Brain pericyte (primary cell): Measurements from ENCODE around the gene SLBP.

Source experiments
- DNase-seq: peaks from one replicate; pipeline ENCODE4 v3.0.0-alpha.2; 2012; ENCODE audit warnings: low read depth, low spot score

Gene SLBP

DNA sequence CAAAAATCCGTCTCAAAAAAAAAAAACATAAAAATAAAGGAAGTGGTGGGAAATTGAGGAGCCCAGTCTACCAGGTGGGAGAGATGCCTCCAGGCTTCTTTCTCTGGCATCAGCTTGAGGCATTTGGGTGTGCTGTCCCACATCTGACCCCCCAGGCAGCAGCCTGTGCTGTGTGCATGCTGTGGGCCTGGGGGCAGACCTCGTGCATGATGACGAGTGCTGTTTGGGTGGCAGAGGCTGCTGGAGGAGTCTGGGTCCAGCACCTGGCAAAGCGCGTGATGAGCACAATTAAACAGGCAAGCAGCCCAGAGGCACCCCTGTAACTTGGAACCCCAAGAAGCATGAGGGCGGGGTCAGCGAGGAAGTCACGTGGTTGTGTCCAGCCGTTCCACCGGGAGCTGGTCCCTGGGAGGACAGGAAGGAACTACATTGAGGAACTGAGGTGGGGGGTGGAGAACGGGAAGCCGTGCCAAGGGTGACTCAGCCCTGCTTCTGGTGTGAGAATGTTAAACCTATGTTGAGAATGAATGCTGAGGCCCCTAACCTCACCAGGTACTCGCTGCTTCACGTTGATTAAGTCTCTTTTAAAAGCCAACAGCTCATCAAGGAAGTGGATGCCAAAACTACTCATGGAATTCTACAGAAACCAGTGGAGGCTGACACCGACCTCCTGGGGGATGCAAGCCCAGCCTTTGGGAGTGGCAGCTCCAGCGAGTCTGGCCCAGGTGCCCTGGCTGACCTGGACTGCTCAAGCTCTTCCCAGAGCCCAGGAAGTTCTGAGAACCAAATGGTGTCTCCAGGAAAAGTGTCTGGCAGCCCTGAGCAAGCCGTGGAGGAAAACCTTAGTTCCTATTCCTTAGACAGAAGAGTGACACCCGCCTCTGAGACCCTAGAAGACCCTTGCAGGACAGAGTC lies 15.3 kb upstream of the SLBP start:
- DNase-seq, result no peak

DNA sequence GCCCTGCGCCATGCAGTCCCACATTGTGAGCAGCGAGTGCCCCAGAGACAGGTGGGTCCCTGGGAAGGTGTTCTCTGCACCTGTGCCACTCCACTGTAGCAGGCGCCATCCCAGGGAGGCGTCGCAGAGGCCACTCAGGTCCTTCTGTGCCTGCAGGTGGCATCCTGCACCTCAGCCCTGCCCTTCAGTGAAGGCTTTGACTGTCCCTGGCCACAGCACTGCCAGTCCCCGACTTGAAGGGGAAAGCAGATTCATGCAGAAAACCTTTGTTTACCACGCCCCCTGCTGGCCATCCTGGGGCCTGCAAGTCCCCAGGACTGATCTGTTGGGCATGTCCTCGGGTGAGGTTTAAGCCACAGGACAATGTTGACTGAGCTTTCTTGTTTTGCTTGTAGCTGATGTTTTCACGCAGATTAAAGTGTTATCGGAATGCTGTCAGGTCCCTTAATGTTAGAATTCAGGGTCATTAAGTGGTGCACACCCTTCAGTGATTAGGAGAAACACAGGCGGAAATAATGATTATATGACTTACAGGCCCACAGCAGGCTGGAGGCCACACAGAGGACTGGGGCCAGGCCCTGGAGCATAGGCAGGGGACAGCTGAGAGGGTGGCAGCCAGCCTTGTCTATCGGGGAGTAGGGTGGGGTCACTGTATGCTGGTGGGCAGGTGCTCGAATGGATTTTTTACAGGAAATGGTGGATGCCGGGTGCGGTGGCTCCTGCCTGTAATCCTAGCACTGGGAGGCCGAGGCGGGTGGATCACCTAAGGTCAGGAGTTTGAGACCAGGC lies 14.2 kb upstream of the SLBP start:
- DNase-seq, result peak; percentile 52

DNA sequence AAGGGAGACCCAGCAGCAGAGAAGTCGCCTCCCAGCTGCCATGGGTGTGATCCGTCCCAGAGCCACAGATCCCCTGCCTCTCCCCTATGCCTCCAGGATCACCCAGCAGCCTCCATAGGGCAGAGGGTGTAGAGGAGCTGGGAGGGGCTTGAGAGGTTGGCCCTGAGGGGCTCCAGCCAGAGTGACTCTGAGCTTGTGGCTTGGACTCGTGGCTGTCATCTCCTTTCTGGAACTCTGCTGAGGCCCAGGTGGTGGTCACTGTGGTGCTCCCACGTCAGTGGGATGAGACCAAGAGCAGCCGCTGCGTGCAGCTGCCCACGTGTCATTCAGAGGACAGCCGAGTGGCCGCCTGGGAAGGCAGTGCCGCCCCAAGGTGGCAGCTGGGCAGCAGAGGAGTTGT lies 13.4 kb upstream of the SLBP start:
- no peak for DNase-seq

DNA sequence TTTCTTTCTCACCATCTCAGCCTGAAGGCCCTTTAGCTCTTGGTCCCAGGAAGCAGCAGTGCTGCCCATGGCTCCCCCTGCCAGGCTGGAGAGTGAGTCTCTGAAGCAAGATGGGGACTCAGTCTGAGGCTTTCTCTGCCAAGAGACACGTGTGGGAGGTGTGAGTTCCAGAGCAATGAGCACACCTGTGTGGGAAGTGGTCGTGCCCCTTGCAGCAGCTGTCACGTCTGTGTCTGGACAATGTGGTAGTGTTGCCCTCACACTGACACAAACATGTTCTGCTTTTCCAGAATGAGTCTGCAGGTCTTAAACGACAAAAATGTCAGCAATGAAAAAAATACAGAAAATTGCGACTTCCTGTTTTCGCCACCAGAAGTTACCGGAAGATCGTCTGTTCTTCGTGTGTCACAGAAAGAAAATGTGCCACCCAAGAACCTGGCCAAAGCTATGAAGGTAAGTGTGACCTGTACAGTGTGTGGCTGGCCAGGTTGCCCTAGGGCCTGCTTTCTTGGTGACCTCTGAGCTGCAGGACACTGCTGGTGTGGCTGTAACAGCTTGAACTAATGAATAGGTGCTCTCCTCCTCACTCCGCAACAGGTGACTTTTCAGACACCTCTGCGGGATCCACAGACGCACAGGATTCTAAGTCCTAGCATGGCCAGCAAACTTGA lies 11.1 kb upstream of the SLBP start:
- DNase-seq, result no peak

DNA sequence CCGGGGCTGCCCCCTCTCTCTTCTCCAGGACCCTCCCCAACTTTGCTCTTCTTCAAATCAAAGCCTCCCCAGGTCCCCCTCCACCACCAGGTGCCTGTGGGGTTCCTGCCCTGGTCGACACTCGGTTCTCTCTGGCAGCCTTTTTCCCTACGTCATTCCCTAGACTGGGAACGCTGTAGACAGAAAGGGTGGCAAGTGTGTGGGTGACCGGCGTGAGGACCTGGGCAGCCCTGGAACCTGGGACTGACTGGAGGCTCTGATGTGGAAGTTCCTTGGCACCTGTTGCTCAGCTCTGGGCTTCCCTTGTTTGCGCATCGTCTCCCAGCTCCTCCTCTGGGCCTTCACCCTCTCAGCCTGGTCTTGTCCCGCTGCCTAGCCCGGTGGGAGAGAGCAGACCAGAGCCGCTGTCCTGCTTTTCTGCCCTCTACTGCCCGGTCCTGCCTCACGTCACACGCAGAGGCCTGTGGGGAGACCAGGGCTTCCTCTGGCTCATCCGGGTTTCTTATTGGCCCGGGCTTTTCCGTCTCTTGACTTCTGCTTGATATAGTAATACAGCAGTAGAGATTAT lies 10.5 kb upstream of the SLBP start:
- no peak for DNase-seq

DNA sequence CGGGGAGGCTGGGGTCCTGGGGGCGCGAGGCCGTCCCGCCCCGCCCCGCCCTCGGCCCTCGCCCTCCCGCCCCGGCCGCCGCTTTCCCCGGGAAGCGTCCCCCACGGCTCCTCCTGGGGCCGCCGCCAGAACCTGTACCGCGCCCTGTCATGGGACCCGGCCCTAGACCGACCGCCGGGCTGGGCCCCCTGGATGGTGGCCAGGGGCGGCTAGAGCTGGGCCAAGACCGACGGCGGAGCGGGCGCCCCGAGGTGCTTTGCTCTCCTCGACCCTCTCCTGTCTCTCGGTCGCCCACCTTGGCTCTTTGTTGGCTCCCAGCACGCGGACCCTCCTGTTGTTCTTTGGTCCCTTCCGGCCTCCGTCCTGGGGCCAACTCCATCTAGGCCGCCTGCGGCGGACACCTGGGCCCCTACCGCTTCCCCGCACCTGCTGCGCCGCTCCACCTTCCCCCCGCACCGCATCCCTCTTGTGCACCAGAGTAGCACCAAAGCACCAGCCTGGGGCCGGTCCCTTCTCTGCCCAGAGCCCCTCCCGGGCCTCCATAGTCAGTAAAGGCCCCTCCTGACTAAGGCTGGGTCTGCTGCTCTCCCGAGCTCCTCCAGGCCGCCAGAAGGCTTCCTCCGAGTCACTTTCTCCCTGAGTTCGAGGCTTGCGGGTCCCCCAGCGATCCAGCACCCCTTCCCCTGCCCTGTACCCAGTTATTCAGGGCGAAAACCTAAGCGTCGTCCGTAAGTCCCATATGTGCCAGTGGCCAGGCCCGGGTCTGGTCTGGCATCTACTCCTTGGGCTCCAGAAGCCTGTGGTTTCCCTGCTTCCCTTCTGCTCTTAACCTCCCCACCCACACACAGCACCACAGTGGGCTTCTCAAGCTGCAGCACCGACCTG lies 9.8 kb upstream of the SLBP start:
- DNase-seq, result no peak

DNA sequence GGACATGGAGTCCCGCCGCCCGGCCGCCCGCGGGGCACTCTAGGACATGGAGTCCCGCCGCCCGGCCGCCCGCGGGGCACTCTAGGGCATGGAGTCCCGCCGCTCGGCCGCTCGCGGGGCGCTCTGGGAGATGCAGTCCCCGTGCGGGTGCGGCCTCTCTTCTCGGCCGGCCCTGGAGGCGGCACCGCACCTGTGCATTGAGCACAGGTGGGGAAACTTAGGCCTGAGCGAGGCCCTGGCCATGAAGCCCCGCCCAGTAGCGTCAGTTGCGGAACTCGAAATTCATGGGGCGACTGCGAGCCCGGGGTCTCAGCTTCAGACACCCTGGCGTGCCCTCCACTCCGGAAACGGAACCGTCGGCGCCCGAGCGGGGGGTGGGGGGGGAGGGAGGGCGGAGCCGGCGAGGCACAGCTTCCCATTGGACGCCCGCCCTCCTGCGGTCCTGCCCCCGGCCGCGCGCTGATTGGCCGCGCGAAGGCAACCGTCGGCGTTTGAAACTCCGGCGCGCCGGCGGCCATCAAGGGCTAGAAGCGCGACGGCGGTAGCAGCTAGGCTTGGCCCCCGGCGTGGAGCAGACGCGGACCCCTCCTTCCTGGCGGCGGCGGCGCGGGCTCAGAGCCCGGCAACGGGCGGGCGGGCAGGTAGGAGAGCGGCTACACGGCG lies 9.0 kb upstream of the SLBP start, which contains the start of the genes TACC3 and TMEM129:
TACC3 (plus strand) TSS at position 519 of the 663 bp plus-strand sequence. CDS start 1,901 bp downstream, outside the sequence.
TMEM129 (minus strand) TSS at position 321 of the 663 bp plus-strand sequence. CDS start 486 bp downstream, outside the sequence.
- DNase-seq, result peak; percentile 73

DNA sequence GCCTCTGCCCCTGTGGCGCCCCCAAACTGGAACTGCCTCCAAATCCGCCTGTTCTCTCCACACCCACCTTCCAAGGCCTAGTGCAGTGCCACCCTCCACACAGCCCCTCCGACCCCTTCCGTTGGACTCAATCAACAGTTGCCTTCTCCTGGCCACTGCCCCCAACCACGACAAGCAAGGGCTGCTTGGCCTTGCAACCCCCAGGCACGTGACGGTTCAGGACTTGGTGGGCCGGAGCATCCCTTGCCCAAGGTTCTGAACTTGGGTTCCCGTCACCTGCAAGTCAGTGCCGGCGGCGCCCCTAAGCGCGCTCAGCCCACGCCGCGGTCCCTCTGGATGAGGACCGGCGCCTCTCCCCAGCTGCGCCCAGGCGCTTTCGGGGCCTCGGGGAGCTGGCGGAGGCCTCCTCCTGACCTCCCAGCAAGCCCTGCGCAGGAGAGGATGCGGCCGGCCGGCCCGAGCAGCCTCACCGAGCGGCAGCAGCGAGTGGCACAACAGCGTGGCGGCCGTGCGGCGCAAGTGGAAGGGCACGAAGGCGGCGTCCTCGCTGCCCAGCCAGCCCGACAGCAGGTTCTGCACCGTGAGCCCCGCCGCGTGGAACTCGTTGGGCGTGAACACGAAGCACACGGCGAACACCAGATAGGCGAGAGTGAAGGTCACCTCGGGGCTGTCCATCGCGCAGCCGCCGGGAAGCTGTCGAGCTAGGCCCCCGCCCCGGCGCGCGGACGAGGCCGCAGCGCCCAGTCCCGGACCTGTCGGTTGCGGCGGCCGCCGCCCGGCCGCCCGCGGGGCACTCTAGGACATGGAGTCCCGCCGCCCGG lies 8.3 kb upstream of the SLBP start:
- DNase-seq, result no peak

DNA sequence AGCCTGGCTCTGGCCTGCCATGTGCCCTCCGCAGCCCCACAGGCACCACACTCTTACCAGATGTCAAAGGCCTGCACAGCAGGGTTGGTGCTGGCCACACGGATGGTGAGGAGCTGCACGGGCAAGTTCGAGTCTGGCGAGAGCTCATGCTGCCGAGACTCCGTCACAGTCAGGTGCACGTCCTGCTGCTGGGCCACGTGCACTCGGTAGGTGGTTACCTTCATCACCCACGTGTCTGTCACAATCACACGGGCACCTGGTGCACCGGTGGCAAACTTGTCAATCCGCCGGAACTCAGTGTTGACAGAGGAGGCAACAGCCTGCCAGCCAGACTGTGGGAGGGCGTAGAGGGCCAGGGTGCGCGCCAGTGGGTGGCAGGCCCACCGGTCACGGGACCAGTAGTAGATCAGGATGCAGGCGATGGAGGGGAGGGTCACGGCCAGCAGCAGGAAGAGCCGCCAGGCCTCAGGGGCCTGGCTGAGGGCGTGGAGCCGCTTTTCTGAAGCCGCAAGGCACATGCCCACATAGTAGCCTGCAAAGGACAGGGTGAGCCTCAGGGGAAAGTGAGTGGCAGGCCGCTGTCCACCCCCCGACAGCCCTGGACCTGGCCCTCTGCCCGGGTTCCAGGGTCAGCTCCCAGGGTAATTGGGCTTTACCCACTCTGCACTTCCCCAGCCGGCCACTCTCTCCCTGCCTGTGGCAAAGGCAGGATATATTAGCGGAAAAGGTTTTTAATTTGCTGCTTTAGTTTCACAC lies 6.2 kb upstream of the SLBP start:
- DNase-seq, result no peak

DNA sequence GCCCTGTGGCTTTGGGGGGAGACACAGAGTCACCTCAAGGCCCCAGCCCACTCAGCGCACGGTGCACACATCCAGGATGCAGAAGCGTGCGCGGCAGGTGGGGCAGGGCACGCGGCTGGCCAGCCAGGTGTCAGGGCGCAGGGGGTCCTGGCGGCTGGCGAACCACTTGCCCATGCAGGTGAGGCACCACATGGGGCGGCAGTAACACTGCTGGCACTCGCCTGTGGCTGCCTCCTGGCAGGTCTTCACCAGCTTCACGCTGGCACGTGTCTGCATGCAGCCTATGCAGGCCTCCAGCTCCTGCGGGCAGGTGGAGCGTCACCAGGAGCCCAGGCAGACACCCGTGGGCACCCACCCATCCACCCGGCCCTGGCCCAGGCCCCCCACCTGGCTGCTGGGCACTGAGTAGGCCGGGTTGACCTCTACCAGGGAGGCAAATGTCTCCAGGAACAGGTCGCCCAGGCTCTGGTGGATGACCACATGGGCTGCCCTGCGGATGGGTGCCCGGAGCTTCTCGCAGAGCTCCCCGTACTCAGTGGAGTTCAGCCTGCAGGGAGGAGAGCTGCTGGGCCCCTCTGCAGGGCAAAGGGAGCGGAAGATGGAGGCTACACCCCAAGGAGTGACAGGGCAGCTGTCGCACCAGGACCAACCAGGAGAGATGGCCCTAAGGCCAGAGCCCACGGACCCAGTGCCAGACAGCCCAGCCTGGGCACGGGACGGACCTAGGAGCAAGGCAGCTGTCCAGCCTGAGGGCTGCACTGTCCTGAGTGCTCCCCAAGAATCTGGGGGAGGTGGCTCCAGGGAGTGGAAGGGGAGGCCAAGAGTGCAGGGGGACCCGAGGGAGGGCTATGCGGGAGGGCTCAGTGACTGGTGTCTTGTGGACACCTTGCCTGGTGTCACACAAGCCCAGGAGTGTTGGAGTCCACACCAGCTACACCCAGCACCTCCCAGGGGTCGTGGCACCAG lies 5.3 kb upstream of the SLBP start:
- no peak for DNase-seq

DNA sequence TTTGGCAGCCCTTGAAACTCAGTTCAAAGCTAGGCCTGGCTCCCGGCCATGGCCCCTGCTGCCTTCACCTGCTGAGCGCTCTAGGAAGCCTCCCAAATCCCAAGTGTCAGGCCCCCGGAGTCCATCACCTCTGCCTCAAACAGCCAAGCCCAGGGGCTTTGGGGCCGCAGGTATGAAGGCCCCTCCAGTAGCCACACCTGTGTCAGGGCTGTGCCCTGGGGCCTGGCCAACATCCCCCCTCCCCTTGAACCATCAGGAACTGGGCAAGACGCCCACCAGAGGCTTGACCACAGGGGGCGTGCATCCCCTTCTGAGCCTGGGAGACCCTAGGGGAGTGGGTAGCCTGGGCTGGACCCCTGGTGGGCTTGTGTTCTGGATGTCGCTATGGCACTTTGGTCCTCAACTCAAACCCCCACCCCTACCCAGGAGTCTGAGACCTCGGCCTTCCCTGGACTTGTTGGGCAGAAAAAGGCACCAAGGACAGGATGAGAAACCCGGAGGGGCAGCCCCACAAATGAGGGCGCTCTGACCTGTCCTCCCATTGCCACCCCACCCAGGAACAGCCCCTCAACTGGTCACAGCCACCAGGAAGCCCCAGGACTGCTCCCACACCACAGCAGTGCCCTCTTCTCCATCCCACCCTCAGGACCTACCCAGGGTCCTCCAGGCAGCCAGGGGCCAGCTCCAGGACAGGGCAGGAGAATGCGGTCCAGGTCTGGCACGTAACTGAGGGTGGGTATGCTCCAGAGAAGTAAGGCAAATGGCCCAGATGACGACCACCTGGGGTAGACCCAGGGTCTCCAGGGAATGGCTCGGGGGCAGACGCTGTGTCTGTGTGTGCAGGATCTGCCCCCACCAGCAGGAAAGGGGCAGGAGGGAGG lies 4.2 kb upstream of the SLBP start:
- no peak for DNase-seq

DNA sequence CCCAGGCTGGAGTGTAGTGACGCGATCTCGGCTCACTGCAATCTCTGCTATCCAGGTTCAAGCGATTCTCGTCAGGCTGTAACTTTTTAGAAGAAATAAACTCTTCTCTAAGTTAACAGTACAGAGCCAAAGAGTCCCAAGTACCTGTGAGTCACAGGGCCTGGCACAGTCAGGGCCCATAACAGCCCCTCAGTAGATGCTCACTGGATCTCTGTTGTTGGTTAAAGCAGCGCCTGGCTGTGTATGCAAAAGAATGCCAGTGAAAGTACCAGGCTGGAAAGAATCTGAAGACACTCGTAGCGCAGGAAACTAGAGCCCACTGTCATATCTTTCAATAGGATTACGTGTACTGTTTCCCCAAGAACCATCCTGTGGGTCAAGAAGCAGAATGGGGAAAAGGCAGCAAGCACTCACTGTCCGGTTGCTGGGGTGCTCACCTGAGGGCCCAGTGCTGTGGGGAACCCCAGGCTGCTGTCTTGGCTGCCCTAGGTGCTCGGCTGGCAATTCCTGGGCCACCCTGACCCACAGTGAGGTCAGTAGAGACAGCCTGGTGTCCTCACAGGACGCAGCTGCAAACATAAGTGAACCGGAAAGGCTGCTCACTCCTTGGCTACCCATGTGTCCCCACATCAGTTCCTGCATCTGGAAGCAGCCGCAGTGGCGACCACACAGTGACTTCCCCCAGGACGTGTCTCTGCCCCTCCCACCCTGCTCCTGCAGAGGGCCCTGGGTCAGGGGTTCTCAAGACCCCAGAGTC lies 3.1 kb upstream of the SLBP start:
- no peak for DNase-seq

DNA sequence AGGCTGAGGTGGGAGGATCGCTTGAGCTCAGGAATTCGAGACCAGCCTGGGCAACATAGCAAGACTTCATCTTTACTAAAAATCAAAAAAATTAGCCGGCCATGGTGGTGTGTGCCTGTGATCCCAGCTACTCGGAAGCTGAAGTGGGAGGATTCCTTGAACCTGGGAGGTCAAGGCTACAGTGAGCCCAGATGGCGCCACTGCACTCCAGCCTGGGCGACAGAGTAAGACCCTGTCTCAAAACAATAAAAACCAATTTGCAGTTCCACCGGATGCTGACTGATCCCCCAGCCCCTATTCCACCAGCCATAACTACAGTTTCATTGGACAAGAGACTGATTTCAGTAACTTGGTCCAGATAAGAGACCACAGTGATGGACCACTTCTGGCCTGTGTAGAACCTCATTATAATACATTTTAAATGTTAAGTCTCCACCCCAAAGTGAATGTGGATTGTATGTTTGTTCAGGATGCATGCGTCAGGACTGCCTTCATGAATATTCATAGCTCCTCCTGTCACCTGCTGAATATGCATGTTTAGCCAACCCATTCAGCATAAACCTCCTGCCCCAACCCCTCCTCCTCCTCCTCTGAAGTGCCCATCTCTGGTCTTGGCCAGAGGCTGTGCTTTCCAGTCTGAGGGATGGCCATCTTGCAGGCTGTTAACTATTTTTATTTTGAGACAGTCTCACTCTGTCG lies 2.3 kb upstream of the SLBP start:
- DNase-seq, result no peak

DNA sequence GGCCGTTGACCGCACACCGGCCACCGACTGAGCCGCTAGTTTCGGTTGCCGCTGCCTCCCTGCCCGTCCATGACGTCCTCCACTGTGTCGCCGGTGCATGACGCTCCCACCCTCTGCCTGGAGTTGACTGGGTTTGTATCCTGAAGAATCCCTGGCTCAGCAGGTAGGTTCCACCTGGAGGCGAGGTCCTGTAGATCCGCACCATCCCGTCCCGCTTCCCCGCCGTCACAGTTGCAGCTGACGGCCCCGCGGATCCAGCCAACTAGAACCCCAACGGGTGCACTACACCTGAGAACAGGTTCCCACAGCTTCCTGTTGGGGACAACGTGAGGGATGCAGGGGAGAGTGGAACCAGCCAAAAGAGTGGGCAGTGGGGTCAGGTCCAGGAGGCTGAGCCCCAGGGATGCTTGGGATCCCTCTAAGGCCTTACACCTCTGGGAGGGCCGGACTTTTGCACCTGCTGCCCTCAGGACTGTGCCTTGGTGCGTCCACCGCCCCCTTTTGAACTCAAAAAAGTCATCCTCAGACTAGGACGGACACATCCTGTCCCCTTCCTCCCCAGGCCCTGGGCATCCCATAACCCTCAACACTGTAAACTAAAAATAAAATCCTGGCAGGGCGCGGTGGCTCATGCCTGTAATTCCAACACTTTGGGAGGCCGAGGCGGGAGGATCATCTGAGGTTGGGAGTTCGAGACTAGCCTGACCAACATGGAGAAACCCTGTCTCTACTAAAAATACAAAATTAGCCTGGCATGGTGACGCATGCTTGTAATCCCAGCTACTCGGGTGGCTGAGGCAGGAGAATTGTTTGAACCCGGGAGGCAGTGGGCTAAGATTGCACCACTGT lies 1.1 kb upstream of the SLBP start:
- DNase-seq, result no peak
